WTC11 (cell line): Measurements from ENCODE around the gene FNIP1.

Source experiments
- CREB1 ChIP-seq: sonication (generic); formaldehyde crosslinking; IDR thresholded peaks from 2 replicates; pipeline ENCODE4 v1.8.0; 2023; ENCODE audit warnings: mild to moderate bottlenecking, missing genetic modification reagents
- TEAD4 ChIP-seq: sonication (generic); formaldehyde crosslinking; IDR thresholded peaks from 2 replicates; pipeline ENCODE4 v1.8.0; 2022; ENCODE audit warnings: mild to moderate bottlenecking, missing genetic modification reagents
- ZBTB21 ChIP-seq: sonication (generic); formaldehyde crosslinking; IDR thresholded peaks from 2 replicates; pipeline ENCODE4 v1.8.1; 2023; ENCODE audit warnings: mild to moderate bottlenecking, missing genetic modification reagents, borderline replicate concordance
- ZNF317 ChIP-seq: sonication (generic); formaldehyde crosslinking; IDR thresholded peaks from 2 replicates; pipeline ENCODE4 v1.8.1; 2023; ENCODE audit warnings: low read depth, mild to moderate bottlenecking, moderate library complexity, missing genetic modification reagents, borderline replicate concordance
- TF ChIP-seq, protein P1 (sequence below): fragments of 200-600 bp; IDR thresholded peaks from 2 replicates; pipeline ENCODE4 v1.8.0; 2022; ENCODE audit warnings: antibody characterized with exemption
- TF ChIP-seq, protein P2 (sequence below): sonication (generic); formaldehyde crosslinking; IDR thresholded peaks from 2 replicates; pipeline ENCODE4 v1.8.1; 2023; ENCODE audit warnings: mild to moderate bottlenecking, missing genetic modification reagents, moderate library complexity

DNA sequence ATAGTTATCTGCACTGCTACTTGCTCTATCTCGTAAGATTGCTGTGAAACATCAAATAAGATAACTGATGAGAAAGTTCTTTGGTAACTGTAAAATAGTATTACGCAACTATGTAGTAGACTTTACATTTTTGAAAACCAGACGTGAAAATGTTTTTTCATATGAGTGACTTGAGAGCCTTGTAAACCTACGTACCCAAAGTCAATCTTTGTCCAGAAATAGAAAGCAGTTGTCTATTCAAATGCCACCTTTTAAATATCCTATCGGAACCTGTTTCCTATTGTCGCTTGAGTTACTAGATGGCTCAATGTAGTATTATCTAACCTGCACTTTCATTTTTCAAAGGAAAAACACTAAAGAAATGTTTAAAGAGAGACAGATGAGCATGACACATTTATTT, 1.6 kb downstream of the FNIP1 start:
- TF ChIP-seq, protein P1, sequence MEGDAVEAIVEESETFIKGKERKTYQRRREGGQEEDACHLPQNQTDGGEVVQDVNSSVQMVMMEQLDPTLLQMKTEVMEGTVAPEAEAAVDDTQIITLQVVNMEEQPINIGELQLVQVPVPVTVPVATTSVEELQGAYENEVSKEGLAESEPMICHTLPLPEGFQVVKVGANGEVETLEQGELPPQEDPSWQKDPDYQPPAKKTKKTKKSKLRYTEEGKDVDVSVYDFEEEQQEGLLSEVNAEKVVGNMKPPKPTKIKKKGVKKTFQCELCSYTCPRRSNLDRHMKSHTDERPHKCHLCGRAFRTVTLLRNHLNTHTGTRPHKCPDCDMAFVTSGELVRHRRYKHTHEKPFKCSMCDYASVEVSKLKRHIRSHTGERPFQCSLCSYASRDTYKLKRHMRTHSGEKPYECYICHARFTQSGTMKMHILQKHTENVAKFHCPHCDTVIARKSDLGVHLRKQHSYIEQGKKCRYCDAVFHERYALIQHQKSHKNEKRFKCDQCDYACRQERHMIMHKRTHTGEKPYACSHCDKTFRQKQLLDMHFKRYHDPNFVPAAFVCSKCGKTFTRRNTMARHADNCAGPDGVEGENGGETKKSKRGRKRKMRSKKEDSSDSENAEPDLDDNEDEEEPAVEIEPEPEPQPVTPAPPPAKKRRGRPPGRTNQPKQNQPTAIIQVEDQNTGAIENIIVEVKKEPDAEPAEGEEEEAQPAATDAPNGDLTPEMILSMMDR = no peak
- no peak for TF ChIP-seq CREB1
- TF ChIP-seq TEAD4 (CRISPR knock-in tag) = no peak
- TF ChIP-seq ZBTB21 (CRISPR knock-in tag) = no peak
- TF ChIP-seq, protein P2, sequence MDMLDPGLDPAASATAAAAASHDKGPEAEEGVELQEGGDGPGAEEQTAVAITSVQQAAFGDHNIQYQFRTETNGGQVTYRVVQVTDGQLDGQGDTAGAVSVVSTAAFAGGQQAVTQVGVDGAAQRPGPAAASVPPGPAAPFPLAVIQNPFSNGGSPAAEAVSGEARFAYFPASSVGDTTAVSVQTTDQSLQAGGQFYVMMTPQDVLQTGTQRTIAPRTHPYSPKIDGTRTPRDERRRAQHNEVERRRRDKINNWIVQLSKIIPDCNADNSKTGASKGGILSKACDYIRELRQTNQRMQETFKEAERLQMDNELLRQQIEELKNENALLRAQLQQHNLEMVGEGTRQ (CRISPR knock-in tag) = no peak
- no peak for TF ChIP-seq ZNF317
